Midbrain (tissue), 1 donor: ENCODE results near the gene FLOT1.

Experiments used
- DNase-seq: peaks from one replicate; lab custom pipeline; 2025; lab: John Stamatoyannopoulos, UW

FLOT1 gene

DNA sequence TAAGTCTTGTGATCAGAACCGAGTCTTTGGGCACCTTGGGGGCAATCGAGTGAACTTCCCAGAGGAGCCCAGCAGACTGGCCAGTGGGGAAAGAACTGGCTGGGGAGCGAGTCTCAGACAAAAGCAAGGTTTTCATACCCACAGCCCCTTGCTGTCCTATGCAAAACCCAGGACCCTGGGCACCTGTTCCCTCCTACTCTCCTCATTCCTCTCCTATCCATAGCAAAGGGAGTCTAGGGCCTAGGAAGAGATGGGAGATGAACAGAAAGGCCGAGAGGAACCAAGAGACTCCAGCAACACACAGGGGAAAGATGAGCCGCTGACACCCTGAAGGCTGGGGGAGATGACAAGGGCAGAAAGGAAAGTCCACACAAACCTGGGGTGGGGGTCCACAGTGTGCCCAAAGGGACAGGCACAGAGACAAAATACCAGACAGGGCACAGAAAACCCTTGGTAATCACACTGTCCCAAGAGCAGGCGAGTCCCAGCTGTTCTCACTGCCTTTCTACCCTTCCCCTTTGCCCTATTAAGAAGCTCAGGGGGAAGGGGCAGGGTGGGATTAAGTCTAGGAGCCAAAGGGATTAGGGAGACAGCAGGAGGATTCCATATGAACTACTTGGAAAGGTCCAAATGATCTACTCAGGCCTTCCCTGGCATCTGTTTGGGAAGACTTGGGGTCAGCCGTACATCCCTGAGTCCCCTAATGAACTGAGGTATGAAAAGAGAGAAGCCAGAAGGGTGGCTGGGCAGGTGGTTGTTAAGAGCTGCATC is 62.5 kb downstream of the FLOT1 start:
- no peak for DNase-seq

DNA sequence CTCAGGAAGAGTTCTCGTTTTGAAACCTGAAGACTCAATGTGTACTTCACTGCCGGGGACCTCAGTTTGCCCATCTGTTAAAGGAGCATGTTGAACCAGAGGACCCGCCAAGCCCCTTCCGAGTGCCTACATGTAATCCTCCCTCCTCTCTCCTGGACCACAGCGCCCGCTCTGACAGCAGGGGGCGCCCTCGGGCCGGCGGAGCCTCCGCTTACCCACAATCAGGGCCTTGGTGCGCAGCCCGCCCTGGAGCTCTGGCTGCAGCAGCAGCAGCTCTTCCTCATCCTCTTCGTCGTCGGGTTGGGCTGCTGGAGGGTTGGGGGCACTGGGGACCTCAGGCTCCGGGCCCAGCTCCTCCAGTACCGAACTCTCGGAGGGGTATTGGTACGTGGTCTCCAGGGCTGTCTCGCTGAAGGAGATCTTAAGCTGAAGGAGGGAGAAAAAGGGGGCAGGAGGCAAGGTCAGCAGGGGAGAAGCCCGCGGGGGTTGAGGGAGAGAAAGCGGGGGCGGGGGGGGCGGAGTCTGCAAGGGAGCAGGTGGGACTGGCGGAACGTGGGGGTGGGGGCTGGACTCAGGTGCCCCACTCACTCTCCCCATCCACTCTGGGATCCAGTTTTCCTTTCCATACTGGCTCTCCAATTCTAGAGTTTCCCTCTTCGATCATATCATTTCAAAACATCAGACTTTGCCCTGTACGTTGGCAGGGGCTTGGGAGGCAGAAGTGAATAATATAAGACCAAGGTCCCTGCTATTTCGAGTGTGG is 63.3 kb downstream of the FLOT1 start:
- peak; percentile 87 for DNase-seq
